GM12874 (cell line): ENCODE measurements around the gene ZRANB2.

Experiments used
- CTCF ChIP-seq: IDR thresholded peaks from 2 replicates; pipeline ENCODE4 v1.5.1; 2011; ENCODE audit warnings: low read depth, mild to moderate bottlenecking, control low read depth, low read length, moderate library complexity; ENCODE audit not compliant: insufficient read depth

The ZRANB2 gene

GRCh38 chr1:71068325-71069240 is 12.3 kb downstream of the ZRANB2 start:
- TF ChIP-seq CTCF: no peak

DNA sequence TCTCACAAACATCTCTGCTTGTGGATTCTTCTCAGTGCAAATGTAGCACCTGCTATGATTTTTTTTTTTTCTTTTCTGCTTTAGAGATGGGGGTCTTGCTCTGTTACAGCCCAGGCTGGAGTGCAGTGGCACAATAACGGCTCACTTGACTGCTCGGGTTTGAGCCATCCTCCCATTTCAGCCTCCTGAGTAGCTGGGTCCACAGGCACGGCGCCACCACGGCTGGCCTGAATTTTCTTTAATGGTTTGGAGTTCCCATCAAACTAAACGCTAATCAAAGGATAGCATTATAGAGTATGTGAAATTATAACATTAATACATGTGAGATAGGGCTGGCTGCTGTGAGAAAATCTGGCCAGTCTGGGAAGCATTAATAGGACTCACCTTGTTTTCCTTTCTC is 26.0 kb downstream of the ZRANB2 start:
- no peak for TF ChIP-seq CTCF

DNA sequence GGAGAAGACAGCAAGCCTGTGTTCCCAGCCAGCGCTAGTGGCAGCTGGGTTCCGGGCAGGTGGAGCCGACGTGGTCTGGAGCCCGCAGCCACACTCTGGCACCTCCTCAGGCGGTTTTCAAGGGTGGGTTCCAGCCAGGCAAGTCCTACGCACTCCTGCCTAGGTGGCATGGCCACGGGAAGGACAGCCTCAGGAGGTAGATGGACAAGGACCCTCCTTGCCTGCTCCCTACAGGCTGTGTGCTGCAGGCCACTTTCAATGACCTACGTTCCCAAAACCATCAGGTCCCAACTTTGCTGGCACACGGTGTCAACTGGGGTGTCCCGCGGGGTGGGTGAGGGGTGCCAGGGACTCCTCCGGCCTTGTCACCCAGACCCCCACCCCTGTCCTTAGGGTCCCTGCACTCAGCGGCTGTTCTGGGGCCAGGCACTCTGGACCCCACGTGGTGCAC is 26.5 kb downstream of the ZRANB2 start:
- no peak for TF ChIP-seq CTCF

GRCh38 chr1:71053758-71054157 is 27.1 kb downstream of the ZRANB2 start:
- no peak for TF ChIP-seq CTCF

GRCh38 chr1:71053146-71053545 is 27.7 kb downstream of the ZRANB2 start:
- no peak for TF ChIP-seq CTCF

- peak; percentile 57 for TF ChIP-seq CTCF
Observed at GRCh38 chr1:71049951-71050598, 30.8 kb downstream of the ZRANB2 start.

- TF ChIP-seq CTCF: no peak
Observed at GRCh38 chr1:71047635-71048607, 32.9 kb downstream of the ZRANB2 start, which contains the start of gene PTGER3. Gene PTGER3 (minus strand): TSS chr1:71047816. CDS start chr1:71047577, 239 bp downstream.
